HG02943 (cell line): ENCODE data around the gene ABR.
"Not testable (repeated sequence)": the region's sequence is repeated elsewhere in the genome, so short reads cannot be mapped to it uniquely, and the experiment has no call there.

Experiments
- ATAC-seq: cut with Tn5 transposase; IDR thresholded peaks from one replicate; pipeline ENCODE4 v1.9.1; 2021; ENCODE audit warnings: mild to moderate bottlenecking, low read depth, moderate library complexity; ENCODE audit not compliant: unreplicated experiment

Gene ABR

GRCh38 chr17:1050996-1051925 lies 128.5 kb downstream of the ABR start:
- ATAC-seq: no peak

- ATAC-seq: no peak
Observed at GRCh38 chr17:1050246-1050995, 129.4 kb downstream of the ABR start.

GRCh38 chr17:1049446-1050225 lies 130.1 kb downstream of the ABR start:
- no peak for ATAC-seq

DNA sequence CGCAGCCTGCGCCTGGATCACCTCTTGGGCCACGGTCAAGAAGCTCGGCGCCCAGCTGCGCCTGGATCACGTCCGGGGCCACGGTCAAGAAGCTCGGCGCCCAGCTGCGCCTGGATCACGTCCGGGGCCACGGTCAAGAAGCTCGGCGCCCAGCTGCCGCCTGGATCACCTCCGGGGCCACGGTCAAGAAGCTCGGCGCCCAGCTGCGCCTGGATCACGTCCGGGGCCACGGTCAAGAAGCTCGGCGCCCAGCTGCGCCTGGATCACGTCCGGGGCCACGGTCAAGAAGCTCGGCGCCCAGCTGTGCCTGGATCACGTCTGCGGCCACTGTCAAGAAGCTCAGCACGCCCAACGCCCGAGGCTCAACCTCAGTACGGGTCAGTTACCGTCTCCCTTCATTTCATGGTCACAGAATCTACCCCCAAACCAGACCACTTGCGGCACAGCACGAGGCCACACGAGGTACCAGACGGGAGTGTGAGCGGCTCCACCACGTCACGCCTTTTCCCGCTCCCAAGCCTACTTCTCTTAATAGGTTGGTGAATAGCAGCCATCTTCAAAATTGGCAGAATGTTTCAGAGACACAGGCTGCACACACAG lies 131.2 kb downstream of the ABR start:
- not testable (repeated sequence) for ATAC-seq

- ATAC-seq: no peak
Observed at GRCh38 chr17:1047879-1048470, 131.8 kb downstream of the ABR start.

- ATAC-seq: no peak
Observed at GRCh38 chr17:1047177-1047878, 132.5 kb downstream of the ABR start.

DNA sequence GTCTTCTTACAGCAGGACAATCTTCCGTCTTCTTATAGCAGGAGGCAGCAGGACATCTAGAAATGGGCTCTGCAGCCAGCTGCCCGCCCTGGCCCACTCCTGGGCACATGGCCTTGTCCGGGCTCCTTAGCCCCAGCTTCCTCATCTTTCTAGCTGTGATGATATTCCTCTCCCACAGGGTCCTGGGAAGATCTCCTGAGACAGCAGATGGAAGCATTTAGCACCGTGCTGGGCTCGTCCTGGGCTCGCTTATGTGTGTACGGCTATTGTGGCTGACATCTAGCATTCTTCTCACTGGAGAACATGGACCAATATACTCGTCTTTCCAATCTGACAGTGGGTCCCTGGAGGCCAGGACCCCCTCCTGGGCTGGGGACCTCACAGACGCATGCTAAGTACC lies 134.3 kb downstream of the ABR start:
- no peak for ATAC-seq

- ATAC-seq: not testable (repeated sequence)
Observed at GRCh38 chr17:1044387-1045009, 135.3 kb downstream of the ABR start.

DNA sequence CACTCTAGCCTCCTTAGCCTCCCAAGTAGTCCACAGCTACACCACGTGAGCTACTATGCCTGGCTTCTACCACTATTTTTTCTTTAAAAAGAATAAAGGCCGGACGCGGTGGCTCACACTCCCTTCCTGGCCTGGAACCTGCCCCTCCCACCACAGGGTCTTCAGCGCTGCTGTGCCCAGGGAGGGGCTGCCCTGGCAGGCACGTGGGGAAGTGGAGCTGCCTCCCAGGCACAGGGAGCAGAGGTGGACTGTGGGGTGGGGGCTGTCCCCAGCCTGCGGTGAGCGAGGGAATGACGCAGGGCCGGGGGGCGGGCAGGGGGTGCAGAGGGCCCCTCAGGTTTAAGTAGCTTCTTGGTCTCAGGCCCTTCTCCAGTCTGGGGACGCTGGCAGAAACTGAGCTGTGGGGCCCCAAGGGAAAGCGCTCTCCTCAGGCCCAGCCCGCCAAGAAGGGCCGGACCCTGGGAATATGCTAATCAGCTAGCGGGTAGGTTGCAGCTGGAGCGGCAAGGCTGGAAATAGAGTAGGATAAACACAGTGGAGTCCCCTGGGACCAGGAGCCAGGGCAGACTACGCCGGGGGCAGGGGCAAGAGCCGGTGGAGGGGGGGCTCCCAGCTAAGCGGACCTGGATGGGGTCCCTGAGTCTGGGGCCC lies 136.1 kb downstream of the ABR start:
- ATAC-seq: no peak

- no peak for ATAC-seq
Observed at GRCh38 chr17:1042486-1042885, 137.3 kb downstream of the ABR start.

DNA sequence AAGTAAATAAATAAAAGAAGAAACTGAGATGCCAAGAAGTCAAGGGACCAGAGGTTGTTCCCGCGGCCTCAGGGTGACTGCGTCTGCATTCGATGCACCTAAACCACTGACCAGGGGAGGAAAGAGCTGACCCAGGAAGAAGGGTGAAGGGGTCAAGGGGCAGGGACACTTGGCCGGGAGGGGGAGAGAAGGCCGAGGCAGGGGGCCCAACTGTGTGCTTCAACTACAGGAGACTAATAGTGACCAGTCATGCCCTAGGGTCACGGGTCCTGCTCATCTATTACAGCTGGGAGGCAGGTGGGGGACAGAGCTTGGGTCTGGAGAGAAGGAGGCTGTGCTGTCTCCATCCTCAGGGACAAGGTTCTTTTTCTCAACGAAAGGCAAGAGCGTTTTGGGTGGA lies 138.0 kb downstream of the ABR start:
- no peak for ATAC-seq

- ATAC-seq: no peak
Observed at GRCh38 chr17:1040216-1040600, 139.6 kb downstream of the ABR start.

DNA sequence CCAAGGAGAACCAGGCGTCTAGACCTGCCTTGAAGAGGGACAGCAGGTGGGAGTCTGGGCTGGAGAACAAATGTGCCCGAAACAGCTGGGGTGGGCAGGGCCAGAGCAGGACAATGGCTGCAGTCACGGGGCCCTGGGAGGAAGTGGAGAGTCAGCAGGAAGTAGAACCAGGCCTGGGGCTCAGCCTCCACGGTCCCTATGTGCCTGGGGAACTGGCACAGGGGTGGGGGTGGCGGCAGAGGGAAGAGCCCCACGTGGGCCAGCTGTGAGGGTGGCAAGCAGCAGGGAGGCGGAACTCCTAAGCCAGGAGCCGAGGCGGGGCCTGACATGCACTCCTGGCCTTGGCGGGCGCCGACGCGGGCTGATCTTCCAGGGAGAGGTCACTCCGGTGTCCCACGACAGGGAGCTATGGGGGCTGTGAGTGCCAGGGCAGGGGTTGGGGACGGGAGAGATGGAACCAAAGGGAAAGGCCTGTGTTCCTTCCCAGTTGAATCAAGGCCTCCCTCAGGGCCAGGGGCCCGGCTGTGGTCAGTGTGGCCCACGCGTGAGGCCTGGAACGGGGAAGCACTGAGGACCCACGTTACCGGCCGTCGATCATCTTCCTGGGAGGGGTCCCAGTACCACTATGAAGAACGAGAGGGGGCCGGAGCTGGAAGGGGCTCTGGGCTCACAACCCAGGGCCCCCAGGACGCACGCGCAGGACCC lies 140.1 kb downstream of the ABR start:
- no peak for ATAC-seq

- ATAC-seq: no peak
Observed at GRCh38 chr17:1039123-1039507, 140.7 kb downstream of the ABR start.

DNA sequence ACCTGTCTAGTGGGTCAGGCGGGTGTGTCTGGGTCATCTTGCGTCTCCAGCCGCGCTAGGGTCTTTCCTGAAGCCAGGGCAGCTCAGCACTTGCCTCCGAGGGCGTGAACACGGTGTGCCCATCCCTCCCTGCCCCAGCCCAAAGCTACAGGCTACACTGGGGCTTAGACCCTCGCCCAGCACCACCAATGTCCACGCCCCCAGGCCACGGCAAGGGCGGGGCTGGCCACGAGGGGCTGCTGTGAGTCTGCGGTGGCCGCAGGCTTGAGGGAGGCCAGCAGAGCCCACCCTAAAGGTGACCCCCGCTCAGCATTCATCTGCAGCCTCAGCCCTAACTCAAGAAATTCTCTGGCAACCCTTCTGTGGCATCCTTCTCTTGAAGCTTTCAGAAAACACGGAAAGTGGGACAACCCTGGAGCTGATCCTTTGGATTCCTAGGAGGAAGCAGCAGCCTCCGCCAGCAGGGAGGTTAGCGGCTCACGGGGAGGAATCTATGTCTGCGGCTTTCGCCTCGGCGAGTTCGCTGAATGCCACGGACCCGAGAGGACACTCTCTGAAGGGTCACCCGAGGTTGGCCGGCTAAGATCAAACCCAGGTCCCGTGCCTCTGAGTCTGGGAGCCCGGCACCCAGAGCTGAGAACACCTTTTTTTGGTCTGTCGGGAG lies 141.2 kb downstream of the ABR start:
- no peak for ATAC-seq

DNA sequence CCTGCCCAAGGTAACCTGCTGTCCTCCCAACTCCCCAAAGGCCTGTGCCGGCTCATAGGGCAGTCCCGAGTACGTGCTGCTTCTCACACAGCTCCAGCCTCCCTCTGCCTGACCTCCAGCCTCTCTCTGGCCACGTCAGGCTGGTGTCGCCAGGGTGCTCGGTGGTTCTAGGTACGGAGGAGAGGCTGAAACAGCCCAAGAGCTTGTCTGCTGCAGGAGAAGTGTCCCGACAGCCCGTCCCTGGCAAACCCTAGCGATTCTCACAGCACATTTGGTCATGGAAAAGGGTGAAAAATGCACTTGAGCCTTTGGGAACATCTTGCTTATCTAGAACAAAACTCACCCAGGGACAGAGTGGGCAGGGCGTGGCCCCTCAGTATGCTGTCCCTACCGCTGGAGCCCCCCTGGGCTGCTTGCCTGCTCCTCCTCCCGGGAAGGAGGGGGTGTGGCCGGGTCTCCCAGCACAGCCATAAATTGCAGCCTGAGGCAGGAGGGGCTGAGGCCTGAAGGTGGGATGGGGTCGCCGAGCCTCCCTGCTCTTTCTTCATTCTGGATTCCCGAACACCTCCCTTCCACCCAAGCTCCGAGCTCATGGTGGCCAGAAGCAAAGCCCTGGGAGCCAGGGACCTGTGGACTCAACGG lies 142.4 kb downstream of the ABR start:
- no peak for ATAC-seq

DNA sequence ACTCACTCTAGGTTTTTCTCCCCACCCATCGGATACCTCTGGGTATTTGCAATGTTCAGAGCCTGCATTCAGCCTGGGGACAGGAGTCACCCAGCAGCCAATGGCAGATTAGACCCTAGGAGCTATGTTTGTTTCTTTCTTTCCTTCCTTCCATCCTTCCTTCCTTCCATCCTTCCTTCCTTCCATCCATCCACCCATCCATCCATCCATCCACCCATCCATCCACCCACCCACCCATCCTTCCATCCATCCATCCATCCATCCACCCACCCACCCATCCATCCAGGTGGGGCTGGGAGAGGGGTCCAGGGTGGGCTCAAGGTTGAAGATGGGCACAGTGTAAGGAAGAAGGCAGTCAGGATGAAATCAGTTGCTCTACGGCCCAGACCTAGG lies 142.9 kb downstream of the ABR start:
- ATAC-seq: no peak
